K562 (cell line): Measurements from ENCODE around the gene FAM20B. TPM values are rescaled to one million over a fixed set of nuclear protein-coding genes. Genes with fewer than 3 reads are reported as not detected.

Experiments used
- FOXA3 ChIP-seq, 2 experiments: fragments of 450-650 bp in 1 of 2; sonication (generic) in 1 of 2; formaldehyde crosslinking; IDR thresholded peaks in 1 of 2; conservative IDR thresholded peaks in 1 of 2; 2 replicates each; pipeline versions ENCODE4 v1.4.0 to v1.8.0; 2020 to 2022; ENCODE audit warnings: mild to moderate bottlenecking in 2 of 2, missing genetic modification reagents in 1 of 2
- MAFK ChIP-seq: IDR thresholded peaks from 2 replicates; pipeline ENCODE4 v1.6.1; 2011; ENCODE audit warnings: low read length, improper control_type of control experiment
- MGA ChIP-seq: fragments of 450-650 bp; IDR thresholded peaks from 2 replicates; pipeline ENCODE4 v1.6.1; 2016; ENCODE audit warnings: mild to moderate bottlenecking, moderate library complexity
- REST ChIP-seq, 2 experiments: fragments of 450-650 bp; formaldehyde crosslinking in 1 of 2; IDR thresholded peaks; 2 replicates each; pipeline versions ENCODE4 v1.4.0 to v1.6.1; 2014 to 2020; ENCODE audit warnings: mild to moderate bottlenecking in 2 of 2, borderline replicate concordance in 1 of 2, low read depth in 1 of 2
- U2AF2 ChIP-seq: fragments of 200-400 bp; formaldehyde crosslinking; optimal IDR thresholded peaks from 2 replicates; pipeline ENCODE3; 2017; ENCODE audit warnings: low read depth, mild to moderate bottlenecking, low read length
- polyA plus RNA-seq, 8 experiments: library from polyadenylated mRNA; depleted of rRNA in 4 of 8; stranded (reverse) in 5 of 8; unstranded in 3 of 8; fragments of >200 nt; fragmentation: Nextera tagmentation in 2 of 8; fragmentation: Illumina TruSeq in 1 of 8; extraction: Ambion mirVana in 2 of 8; extraction: Trizol in 1 of 8; gene quantifications; 2 replicates each; pipeline versions ENCODE4 v1.2.1 to v1.2.3, GENCODE V29; 2011 to 2014; ENCODE audit warnings: inconsistent platforms in 1 of 8, missing spikeins in 1 of 8
- total RNA-seq, 7 experiments: library from RNA; depleted of rRNA in 6 of 7; stranded (reverse); fragments of >200 nt in 6 of 7; fragmentation: Illumina TruSeq in 2 of 7; extraction: Trizol in 2 of 7; gene quantifications; 2 replicates each; pipeline versions ENCODE4 v1.2.1 to v1.2.3, GENCODE V29; 2011 to 2021; ENCODE audit warnings: low replicate concordance in 1 of 7

FAM20B gene
- total and polyA plus RNA-seq, 9 of the 15 experiments (the other 6 are each of a cell fraction or from before 2014, with no cell fraction given) = 7.2 to 67.5 (median 42.9) TPM

GRCh38 chr1:179017383-179018326 is 8.0 kb upstream of the FAM20B start (continued):
- no peak; the same call in 1 of the 2 replicates for TF ChIP-seq MGA
- peak; percentile 31; the same call in 1 of the 2 replicates for TF ChIP-seq REST (IDR thresholded peaks at IDR 0.05; ENCODE audit: borderline replicate concordance)
- no peak for TF ChIP-seq REST (CRISPR knock-in tag; IDR thresholded peaks at IDR 0.05; ENCODE audit: low read depth)
- TF ChIP-seq MAFK = peak; percentile 39; the same call in 1 of the 2 replicates
- TF ChIP-seq U2AF2 = no peak
- no peak; a peak in 1 of 4 replicates for TF ChIP-seq FOXA3 (CRISPR knock-in tag; conservative IDR thresholded peaks at IDR 0.05 in 1 of 2, IDR thresholded peaks at IDR 0.05 in 1 of 2)
